ENCODE data around the gene RXFP2.

RXFP2 gene

GRCh38 chr13:31768351-31768750, 29.0 kb downstream of the RXFP2 start:
- DNase-seq: no peak

- DNase-seq: no peak
These were observed 30.2 kb downstream of the RXFP2 start for GRCh38 chr13:31769575-31769974.

- DNase-seq: no peak
These were observed 32.9 kb downstream of the RXFP2 start for GRCh38 chr13:31772231-31772630.

- DNase-seq: no peak
These were observed 34.2 kb downstream of the RXFP2 start for GRCh38 chr13:31773538-31773937.

GRCh38 chr13:31774186-31774750, 34.9 kb downstream of the RXFP2 start:
- no peak for DNase-seq

- DNase-seq: no peak
These were observed 35.8 kb downstream of the RXFP2 start for GRCh38 chr13:31775148-31775547.

- DNase-seq: no peak
These were observed 36.4 kb downstream of the RXFP2 start for GRCh38 chr13:31775686-31776085.

- DNase-seq: no peak
These were observed 41.7 kb downstream of the RXFP2 start for GRCh38 chr13:31781064-31781463.

- DNase-seq: no peak
These were observed 46.7 kb downstream of the RXFP2 start for GRCh38 chr13:31786011-31786410.

- no peak for DNase-seq
These were observed 51.7 kb downstream of the RXFP2 start for GRCh38 chr13:31790992-31791391.

- DNase-seq: no peak
These were observed 53.9 kb downstream of the RXFP2 start for GRCh38 chr13:31793246-31793645.

- no peak for DNase-seq
These were observed 55.1 kb downstream of the RXFP2 start for GRCh38 chr13:31794452-31794851.

GRCh38 chr13:31797154-31797775, 57.9 kb downstream of the RXFP2 start:
- no peak for DNase-seq

- DNase-seq: no peak
These were observed 58.9 kb downstream of the RXFP2 start for GRCh38 chr13:31798189-31798588.

- DNase-seq: no peak
These were observed 61.8 kb downstream of the RXFP2 start for GRCh38 chr13:31801088-31801487.

GRCh38 chr13:31803311-31803710, 64.0 kb downstream of the RXFP2 start:
- no peak for DNase-seq

GRCh38 chr13:31805841-31806240, 66.5 kb downstream of the RXFP2 start:
- DNase-seq: no peak

- no peak for DNase-seq
These were observed 67.8 kb downstream of the RXFP2 start for GRCh38 chr13:31807090-31807541.

- no peak for DNase-seq
These were observed 75.2 kb downstream of the RXFP2 start for GRCh38 chr13:31814536-31814935.

GRCh38 chr13:31815361-31816144, 76.2 kb downstream of the RXFP2 start:
- DNase-seq: no peak

- DNase-seq: no peak
These were observed 78.9 kb downstream of the RXFP2 start for GRCh38 chr13:31818236-31818635.

- no peak for DNase-seq
These were observed 85.6 kb downstream of the RXFP2 start for GRCh38 chr13:31824705-31825517.

GRCh38 chr13:31826521-31826920, 87.2 kb downstream of the RXFP2 start:
- DNase-seq: no peak

Data from activated CD8-positive, alpha-beta memory T cell treated with anti-CD3 and anti-CD28 coated beads, Interleukin-2, amount 50 U/mL, for 4 hours (primary cell).